Fibroblast of the aortic adventitia (primary cell): ENCODE data around the gene ZNF850. TPM values are rescaled to one million over a fixed set of nuclear protein-coding genes. Genes with fewer than 3 reads are reported as not detected.

Experiments used
- DNase-seq: peaks from one replicate; pipeline ENCODE4 v3.0.0-alpha.2; 2010; ENCODE audit warnings: low read depth
- H3K4me3 ChIP-seq: 2 replicates; pipeline ENCODE4 v1.5.1; 2011; ENCODE audit warnings: low read depth, mild to moderate bottlenecking, control low read depth, low read length, moderate library complexity
- CTCF ChIP-seq: IDR thresholded peaks from 2 replicates; pipeline ENCODE4 v1.5.1; 2011; ENCODE audit warnings: mild to moderate bottlenecking, low read length, control low read depth, inconsistent platforms; ENCODE audit not compliant: insufficient read depth
- total RNA-seq: library from RNA; depleted of rRNA; stranded (reverse); fragments of >200 nt; gene quantifications from 2 replicates; pipeline ENCODE4 v1.2.3, GENCODE V29; 2012; ENCODE audit warnings: low replicate concordance

Gene ZNF850
- total RNA-seq, 1 donor = 5.4 TPM

GRCh38 chr19:36668646-36669045 lies 104.0 kb downstream of the ZNF850 start:
- no peak for DNase-seq
- TF ChIP-seq CTCF = no peak
- no peak overlapping the region for H3K4me3 ChIP-seq

DNA sequence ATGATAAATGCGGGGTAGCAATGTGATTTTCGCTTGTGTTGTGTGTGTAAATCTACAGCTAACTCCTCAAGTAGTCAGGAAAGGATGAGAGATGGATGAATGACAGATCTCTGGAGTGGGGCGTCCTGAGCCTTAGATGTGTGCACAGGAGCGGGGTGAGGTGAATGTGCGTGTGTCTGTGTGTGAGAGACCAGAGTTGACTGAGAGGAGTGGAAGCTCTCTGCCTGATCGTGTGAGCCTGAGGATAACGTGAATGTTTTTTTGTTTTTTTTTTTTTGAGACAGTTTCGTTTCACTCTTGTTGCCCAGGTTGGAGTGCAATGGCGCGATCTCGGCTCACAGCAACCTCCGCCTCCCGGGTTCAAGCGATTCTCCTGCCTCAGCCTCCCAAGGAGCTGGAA lies 106.8 kb downstream of the ZNF850 start:
- peak overlapping the region; percentile 96 for H3K4me3 ChIP-seq
- no peak for TF ChIP-seq CTCF
- no peak for DNase-seq

Other genes starting within 250 kb of the ZNF850 start
- gene ZNF260, start 244.5 kb downstream of the ZNF850 start, total RNA-seq = 9.0 and 23.9 TPM in 2 replicates
- gene ZNF529, start 199.5 kb downstream of the ZNF850 start, total RNA-seq = 10.5 TPM in 2 replicates
- gene ZNF382, start 167.5 kb downstream of the ZNF850 start, total RNA-seq = 4.6 and 17.7 TPM in 2 replicates
- gene ZNF461, start 106.0 kb downstream of the ZNF850 start, total RNA-seq = 13.3 and 31.2 TPM in 2 replicates
- 5.0 and 6.6 TPM in 2 replicates for gene ZNF567, start 85.2 kb downstream of the ZNF850 start, total RNA-seq
- gene ZNF790, start 65.6 kb upstream of the ZNF850 start, total RNA-seq = 7.4 and 13.2 TPM in 2 replicates
- 5.5 and 9.6 TPM in 2 replicates for gene ZNF345, start 78.1 kb upstream of the ZNF850 start, total RNA-seq
- 5.2 and 5.5 TPM in 2 replicates for gene ZNF829, start 143.5 kb upstream of the ZNF850 start, total RNA-seq
- gene ZNF568, start 143.5 kb upstream of the ZNF850 start, total RNA-seq = 13.5 and 24.7 TPM in 2 replicates